ENCODE data around the gene ERGIC1.
"Not testable (repeated sequence)": the region's sequence is repeated elsewhere in the genome, so short reads cannot be mapped to it uniquely, and the experiment has no call there.

The ERGIC1 gene

DNA sequence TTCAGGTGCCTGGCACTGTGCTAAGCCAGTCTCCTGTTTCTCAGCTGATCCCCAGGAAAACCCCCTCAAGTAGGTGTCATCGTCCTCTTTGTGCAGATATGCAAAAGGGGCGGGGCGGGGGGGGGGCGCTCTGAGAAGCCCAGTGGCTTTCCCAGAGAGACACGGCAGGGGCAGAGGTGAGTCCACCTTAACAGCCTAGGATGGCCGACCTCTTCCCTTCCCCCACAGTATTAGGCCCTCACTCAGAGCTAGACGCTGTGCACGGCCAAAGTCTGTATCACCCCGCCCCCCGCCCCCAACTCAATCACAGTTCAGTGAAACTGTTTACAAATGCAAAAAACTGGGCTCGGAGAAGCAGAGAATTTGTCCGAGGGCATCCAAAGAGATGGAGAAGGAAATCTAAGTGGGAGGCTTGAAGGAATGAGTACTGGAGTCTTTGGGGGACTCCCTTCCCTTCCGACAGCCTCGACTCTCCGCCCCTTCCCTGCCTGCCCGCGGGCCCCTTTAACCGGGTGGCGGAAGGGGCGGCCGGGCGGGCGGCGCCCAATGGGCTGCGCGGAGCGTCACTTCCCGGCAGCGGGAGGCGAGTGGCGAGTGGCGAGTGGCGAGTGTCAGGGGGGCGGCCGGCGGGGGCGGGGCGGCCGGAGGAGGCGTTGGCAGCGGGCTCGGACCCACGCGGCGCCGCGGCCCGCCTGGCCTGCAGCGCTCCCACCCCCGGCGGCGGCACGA lies at the start of gene ERGIC1:
Gene ERGIC1 (plus strand): TSS at position 566 of the 729 bp plus-strand sequence. CDS start 163 bp downstream, at position 729.
- no peak for DNase-seq (ENCODE audit: low read depth)

DNA sequence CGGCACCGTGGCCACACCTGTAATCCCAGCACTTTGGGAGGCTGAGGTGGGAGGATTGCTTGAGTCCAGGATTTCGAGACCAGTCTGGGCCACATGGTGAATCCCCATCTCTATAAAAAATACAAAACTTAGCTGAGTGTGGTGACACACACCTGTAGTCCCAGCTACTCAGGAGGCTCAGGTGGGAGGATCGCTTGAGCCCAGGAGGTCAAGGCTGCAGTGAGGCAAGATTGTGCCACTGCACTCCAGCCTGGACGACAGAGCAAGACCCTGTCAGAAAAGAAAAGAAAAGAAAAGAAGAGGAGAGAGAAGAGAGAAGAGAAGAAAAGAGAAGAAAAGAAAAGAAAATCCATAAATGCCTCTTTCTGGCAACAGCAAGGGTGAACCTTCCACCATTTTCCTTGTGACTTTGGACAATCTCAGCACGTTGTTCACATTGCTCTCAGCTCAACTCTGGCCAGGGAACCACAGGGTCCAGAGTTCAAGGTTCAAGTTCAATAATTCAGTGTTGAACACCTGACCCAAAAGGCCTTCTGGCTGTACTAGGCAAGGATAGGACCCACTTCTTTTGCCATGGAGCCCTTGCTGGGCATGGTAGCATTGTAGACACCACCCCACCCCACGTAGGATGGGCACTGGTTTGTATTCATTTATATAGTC lies 48.5 kb upstream of the ERGIC1 start:
- no peak for DNase-seq (ENCODE audit: low read depth)

DNA sequence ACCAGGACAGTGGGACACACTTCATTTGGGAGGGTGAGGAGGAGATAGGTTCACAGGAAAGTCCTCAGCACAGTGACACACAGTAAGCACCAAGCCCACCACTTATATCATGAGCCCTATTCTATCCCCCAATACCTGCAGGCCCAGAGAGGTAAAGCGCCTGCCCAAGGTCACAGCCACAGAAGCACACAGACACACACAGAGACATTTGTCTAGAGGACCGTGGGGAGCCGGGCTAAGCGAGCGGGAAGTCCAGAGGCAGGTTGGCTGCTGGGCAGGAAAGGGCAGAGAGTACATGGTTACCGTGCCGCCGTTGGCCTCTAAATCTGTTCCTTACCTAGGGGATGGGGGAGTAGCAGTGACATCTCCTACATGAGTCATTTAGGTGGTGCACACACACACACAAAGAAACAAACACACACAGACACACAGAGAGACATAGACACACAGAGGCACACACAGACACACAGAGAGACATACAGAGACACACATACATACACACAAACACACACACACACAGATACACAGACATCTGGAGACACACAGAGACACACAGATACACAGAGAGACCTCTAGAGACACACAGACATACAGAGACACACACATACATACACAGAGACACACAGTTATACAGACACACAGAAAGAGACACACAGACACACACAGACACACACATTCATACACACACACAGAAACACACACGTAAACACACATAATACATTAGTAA lies 47.2 kb upstream of the ERGIC1 start:
- no peak for DNase-seq (ENCODE audit: low read depth)

DNA sequence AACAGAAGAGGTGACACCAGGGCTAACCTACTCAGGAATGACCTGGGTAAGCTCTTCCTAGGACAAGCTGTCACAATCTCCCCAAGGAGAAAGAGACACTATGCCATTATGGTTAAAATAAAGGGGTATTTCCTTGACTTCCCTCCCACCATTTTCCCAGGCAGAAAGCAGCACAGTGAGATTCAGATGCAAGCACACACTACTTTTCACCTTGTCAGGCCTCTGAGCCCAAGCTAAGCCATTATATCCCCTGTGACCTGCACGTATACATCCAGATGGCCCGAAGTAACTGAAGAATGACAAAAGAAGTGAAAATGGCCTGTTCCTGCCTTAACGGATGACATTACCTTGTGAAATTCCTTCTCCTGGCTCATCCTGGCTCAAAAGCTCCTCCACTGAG lies 46.5 kb upstream of the ERGIC1 start:
- DNase-seq (ENCODE audit: low read depth) = not testable (repeated sequence)

DNA sequence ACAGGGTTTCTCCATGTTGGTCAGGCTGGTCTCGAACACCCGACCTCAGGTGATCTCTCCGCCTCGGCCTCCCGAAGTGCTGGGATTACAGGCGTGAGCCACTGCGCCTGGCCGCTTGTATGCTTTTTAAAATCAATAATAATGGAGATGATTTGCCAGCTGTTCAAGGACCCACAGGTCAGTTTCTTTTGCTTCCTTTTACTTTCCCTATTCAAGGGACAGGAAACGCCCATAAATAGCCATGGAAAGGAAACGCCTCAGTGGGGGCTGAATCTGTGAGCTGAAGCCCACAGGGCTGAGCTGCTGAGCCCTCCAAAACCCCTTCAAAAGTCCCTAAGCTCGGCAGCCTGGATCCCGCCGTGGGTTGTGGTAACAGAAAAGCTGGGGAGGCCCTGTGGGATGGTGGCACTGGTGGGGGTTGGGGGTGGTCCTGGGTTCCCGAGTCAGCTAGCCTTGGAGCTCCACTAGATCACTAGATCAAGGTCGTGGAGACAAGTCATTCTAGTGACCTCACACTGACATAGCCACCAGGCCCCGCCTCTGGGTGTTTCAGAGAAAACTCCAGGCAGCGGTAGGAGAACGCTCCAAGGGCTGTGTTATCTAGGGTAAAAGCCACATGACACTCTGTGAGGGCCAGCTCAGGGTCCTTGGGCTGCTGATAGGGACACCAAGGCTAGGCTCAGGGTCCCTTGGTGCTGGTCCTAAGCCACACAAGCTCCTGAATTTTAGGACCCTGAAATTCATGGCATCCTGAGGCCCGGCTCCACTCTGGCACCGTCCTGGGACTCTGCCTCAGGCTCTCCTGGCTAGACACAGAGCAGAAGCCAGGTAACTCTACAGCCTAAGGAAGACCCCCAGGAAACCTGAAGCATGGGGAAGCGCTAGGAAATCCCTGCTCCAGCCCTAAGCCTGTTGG lies 45.0 kb upstream of the ERGIC1 start:
- no peak for DNase-seq (ENCODE audit: low read depth)

DNA sequence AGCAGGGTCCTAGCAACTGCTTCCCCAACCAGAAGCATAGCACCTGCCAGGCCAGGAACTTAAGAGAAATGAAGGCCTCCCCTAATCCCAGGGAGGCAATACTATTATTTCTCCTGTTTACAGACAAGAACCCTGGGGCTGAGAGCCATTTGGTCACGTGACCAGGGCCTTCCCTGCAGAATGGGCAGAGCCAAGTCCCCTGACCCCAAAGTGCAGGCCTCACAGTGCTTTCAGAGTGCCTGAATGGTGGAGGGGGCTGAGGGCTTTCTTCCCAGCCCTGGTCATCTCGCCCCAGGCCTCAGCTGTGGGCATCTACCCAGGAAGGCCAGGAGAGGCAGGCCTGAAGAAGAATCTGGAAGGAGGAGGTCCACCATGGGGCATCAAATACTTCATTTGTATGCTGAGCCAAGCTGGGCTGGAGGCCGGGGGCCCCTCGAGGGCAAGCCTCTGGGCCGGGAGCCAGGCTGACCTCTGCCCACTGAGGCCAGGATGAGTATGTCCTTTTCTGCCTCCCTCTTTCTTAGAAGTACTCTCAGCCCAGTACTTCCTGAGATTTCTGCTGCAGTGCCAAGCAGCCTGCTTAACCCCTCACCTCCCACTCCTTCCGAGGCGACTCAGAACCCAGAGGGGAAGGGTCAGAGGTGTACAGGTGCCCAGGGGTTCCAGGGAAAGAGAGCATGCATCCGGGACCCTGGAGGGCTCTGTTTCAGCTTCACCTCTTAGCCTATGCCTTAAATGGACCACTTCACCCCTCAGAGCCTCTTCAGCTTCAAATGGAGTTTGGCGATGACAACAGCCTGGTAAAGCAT lies 44.2 kb upstream of the ERGIC1 start:
- DNase-seq (ENCODE audit: low read depth) = no peak

- DNase-seq (ENCODE audit: low read depth) = no peak
Measured at GRCh38 chr5:172790496-172790889, 43.6 kb upstream of the ERGIC1 start.

- no peak for DNase-seq (ENCODE audit: low read depth)
Measured at GRCh38 chr5:172791286-172791685, 42.8 kb upstream of the ERGIC1 start.

GRCh38 chr5:172791726-172792445 lies 42.2 kb upstream of the ERGIC1 start:
- DNase-seq (ENCODE audit: low read depth) = no peak

DNA sequence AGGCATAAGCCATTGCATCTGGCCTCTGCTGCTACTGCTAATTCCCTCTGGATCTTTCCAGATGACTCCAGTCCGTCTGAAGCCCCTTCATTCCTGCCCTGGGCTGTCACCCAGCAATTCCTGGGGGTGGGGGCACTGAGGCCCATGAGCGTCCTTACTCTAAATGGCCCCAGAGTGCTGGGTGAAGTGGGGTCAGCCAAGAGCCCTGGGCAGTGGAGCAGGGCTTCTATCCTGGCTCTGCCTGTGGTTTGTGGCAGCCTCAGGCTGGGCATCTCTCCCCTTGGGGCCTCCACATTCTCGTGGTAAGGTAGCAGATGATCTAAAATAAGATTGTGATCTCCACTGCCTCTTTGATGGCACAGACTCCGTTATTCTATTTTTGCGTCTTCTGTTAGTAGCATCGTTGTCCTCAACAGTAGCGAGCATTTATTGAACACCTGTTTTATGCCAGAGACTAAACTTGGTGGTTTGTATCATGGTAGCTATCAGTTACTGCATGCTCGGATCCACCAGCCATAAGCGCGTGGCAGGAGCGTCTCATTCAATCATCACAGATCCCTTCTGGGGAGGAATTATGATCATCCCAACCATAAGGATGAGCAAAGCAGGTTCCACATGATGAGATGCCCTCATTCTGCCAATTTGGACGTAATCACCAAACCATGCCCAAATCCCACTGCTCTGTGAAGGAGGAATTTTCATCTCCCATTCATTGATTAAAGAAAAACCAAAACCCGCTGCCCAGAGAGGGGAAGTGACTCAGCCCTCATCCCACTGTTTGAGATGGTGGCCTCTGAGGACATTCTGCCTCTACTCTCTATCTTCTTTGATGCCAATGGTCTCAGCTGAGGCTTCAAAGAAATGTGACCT lies 41.1 kb upstream of the ERGIC1 start:
- no peak for DNase-seq (ENCODE audit: low read depth)

- no peak for DNase-seq (ENCODE audit: low read depth)
Measured at GRCh38 chr5:172793577-172794488, 40.2 kb upstream of the ERGIC1 start.

GRCh38 chr5:172795318-172795977 lies 38.6 kb upstream of the ERGIC1 start:
- DNase-seq (ENCODE audit: low read depth) = peak; percentile 75

GRCh38 chr5:172796306-172796705 lies 37.7 kb upstream of the ERGIC1 start:
- no peak for DNase-seq (ENCODE audit: low read depth)

- DNase-seq (ENCODE audit: low read depth) = no peak
Measured at GRCh38 chr5:172797771-172798191, 36.3 kb upstream of the ERGIC1 start.

- DNase-seq (ENCODE audit: low read depth) = peak; percentile 84
Measured at GRCh38 chr5:172798422-172799215, 35.4 kb upstream of the ERGIC1 start.

DNA sequence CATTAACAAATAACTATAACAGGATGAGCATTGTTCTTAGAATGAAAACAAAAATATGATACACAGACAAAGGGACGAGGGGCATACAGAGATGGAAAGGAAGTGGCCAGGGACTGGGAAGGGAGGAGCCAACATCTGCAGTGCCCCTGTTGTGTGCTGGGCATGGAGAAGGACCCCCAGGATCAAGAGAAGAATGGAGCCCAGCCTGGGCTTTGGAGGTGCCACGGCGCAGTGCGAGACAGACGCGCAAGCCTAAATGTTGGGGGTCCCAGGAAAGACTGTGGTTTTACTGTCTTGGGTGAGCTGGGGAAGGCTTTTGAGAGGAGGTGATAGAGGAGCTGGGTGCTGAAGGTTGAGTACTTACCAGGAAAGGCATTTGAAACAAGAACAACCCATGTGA lies 34.6 kb upstream of the ERGIC1 start:
- DNase-seq (ENCODE audit: low read depth) = no peak

DNA sequence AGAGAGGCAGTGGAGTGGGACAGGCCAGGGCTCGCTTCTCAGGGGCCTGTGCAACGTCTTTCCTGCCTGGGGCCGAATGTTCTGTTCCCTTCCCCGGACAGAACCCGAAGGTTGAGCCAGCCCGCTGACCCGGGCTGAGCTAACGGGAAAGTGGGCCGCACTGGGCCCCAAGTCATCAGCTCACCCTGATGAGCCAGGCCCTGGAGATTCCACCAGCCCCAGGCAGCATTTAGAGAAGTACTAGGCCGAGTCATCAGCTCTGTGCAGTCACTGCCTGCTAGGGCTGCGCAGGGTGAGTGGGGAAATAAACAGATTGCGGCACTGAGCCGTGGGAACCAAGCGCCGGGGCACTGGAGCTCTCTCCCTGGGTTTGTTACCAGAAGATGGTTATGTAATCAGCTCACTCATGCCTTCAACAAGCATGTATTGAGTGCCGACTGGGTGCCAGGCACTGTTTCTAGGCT lies 33.9 kb upstream of the ERGIC1 start:
- peak; percentile 83 for DNase-seq (ENCODE audit: low read depth)

Data from non-pigmented ciliary epithelial cell (primary cell).